ENCODE data around the gene PLEKHF1.

PLEKHF1 gene

GRCh38 chr19:29617366-29618266 is 47.6 kb upstream of the PLEKHF1 start:
- no peak overlapping the region for H2AFZ ChIP-seq (ENCODE audit: low read depth, low read length)
- H4K20me1 ChIP-seq (ENCODE audit: insufficient read depth, low read length) = no peaks in the 10 kb centered on the region
- H3K9ac ChIP-seq (ENCODE audit: low read depth, low read length) = no peak overlapping the region
- H3K9me3 ChIP-seq (ENCODE audit: insufficient read depth, low read length, severe bottlenecking) = no peaks in the 10 kb centered on the region
- ATAC-seq (ENCODE audit: insufficient read depth, low read depth) = no peak
- H3K4me1 ChIP-seq (ENCODE audit: insufficient read depth, low read length) = no peaks in the 10 kb centered on the region
- peaks cover 34% of the 10 kb centered on the region for H3K36me3 ChIP-seq (ENCODE audit: insufficient read depth, low read length)
- TF ChIP-seq EZH2 (IDR thresholded peaks at IDR 0.05; ENCODE audit: borderline replicate concordance, low read depth, low read length, severe bottlenecking) (no peak), CTCF (IDR thresholded peaks at IDR 0.05; ENCODE audit: borderline replicate concordance, extremely low read depth, low read length, poor library complexity, severe bottlenecking) (no peak)
- no peak overlapping the region for H3K27ac ChIP-seq (ENCODE audit: low read length)
- H3K27me3 ChIP-seq (ENCODE audit: insufficient read depth, low read length, poor library complexity) = no peaks in the 10 kb centered on the region
- H3K79me2 ChIP-seq (ENCODE audit: insufficient read depth, low read length) = no peaks in the 10 kb centered on the region
- H3K4me3 ChIP-seq (ENCODE audit: low read depth in 1 of 2, low read length in 2 of 2) = no peak overlapping the region
- DNase-seq = no peak
- no peak overlapping the region for H3K4me2 ChIP-seq (ENCODE audit: insufficient read depth, low read length)

- no peak overlapping the region for H2AFZ ChIP-seq (ENCODE audit: low read depth, low read length)
- H3K9me3 ChIP-seq (ENCODE audit: insufficient read depth, low read length, severe bottlenecking) = no peaks in the 10 kb centered on the region
- no peaks in the 10 kb centered on the region for H3K27me3 ChIP-seq (ENCODE audit: insufficient read depth, low read length, poor library complexity)
- H3K79me2 ChIP-seq (ENCODE audit: insufficient read depth, low read length) = no peaks in the 10 kb centered on the region
- H4K20me1 ChIP-seq (ENCODE audit: insufficient read depth, low read length) = no peaks in the 10 kb centered on the region
- no peaks in the 10 kb centered on the region for H3K4me1 ChIP-seq (ENCODE audit: insufficient read depth, low read length)
- ATAC-seq (ENCODE audit: insufficient read depth, low read depth) (no peak), DNase-seq (no peak)
- no peak overlapping the region for H3K9ac ChIP-seq (ENCODE audit: low read depth, low read length)
- no peak overlapping the region for H3K27ac ChIP-seq (ENCODE audit: low read length)
- H3K4me2 ChIP-seq (ENCODE audit: insufficient read depth, low read length) = no peak overlapping the region
- no peak for TF ChIP-seq CTCF (IDR thresholded peaks at IDR 0.05; ENCODE audit: borderline replicate concordance, extremely low read depth, low read length, poor library complexity, severe bottlenecking)
- no peak for TF ChIP-seq EZH2 (IDR thresholded peaks at IDR 0.05; ENCODE audit: borderline replicate concordance, low read depth, low read length, severe bottlenecking)
- H3K4me3 ChIP-seq (ENCODE audit: low read depth in 1 of 2, low read length in 2 of 2) = no peak overlapping the region
- H3K36me3 ChIP-seq (ENCODE audit: insufficient read depth, low read length) = peaks cover 26% of the 10 kb centered on the region
These were observed 46.8 kb upstream of the PLEKHF1 start for GRCh38 chr19:29618434-29618833.

- H3K9me3 ChIP-seq (ENCODE audit: insufficient read depth, low read length, severe bottlenecking) = no peaks in the 10 kb centered on the region
- H2AFZ ChIP-seq (ENCODE audit: low read depth, low read length) = no peak overlapping the region
- no peak for TF ChIP-seq EZH2 (IDR thresholded peaks at IDR 0.05; ENCODE audit: borderline replicate concordance, low read depth, low read length, severe bottlenecking)
- TF ChIP-seq CTCF (IDR thresholded peaks at IDR 0.05; ENCODE audit: borderline replicate concordance, extremely low read depth, low read length, poor library complexity, severe bottlenecking) = no peak
- H3K79me2 ChIP-seq (ENCODE audit: insufficient read depth, low read length) = no peaks in the 10 kb centered on the region
- no peak overlapping the region for H3K4me2 ChIP-seq (ENCODE audit: insufficient read depth, low read length)
- peaks cover 21% of the 10 kb centered on the region for H3K36me3 ChIP-seq (ENCODE audit: insufficient read depth, low read length)
- H3K27me3 ChIP-seq (ENCODE audit: insufficient read depth, low read length, poor library complexity) = no peaks in the 10 kb centered on the region
- H3K4me3 ChIP-seq (ENCODE audit: low read depth in 1 of 2, low read length in 2 of 2) = no peak overlapping the region
- no peak overlapping the region for H3K9ac ChIP-seq (ENCODE audit: low read depth, low read length)
- ATAC-seq (ENCODE audit: insufficient read depth, low read depth) = no peak
- no peak overlapping the region for H3K27ac ChIP-seq (ENCODE audit: low read length)
- no peaks in the 10 kb centered on the region for H4K20me1 ChIP-seq (ENCODE audit: insufficient read depth, low read length)
- H3K4me1 ChIP-seq (ENCODE audit: insufficient read depth, low read length) = no peaks in the 10 kb centered on the region
- no peak for DNase-seq
These were observed 46.4 kb upstream of the PLEKHF1 start for GRCh38 chr19:29618871-29619270.

Data from DND-41 (cell line).